ENCODE data around the gene DOK4.

GRCh38 chr16:57474671-57475661 lies 11.3 kb downstream of the DOK4 start:
- TF ChIP-seq TCF7L2 (IDR thresholded peaks at IDR 0.05; ENCODE audit: low read depth, low read length) (no peak), CTCF (IDR thresholded peaks at IDR 0.05) (no peak), SIN3A (IDR thresholded peaks at IDR 0.05; ENCODE audit: borderline replicate concordance, insufficient read depth, low read depth, low read length) (no peak), REST (IDR thresholded peaks at IDR 0.05; ENCODE audit: insufficient read depth in 1 of 2, low read depth in 2 of 2, low read length in 1 of 2) (no peak), POLR2AphosphoS5 (IDR thresholded peaks at IDR 0.05; ENCODE audit: low read depth, low read length) (no peak)

Data from Panc1 (cell line).